HepG2 (cell line): ENCODE results near the gene JUND. TPM values are rescaled to one million over a fixed set of nuclear protein-coding genes. Genes with fewer than 3 reads are reported as not detected.

ENCODE experiments used
- ATF7 ChIP-seq, 2 experiments: fragments of 450-650 bp in 1 of 2; sonication (generic) in 1 of 2; formaldehyde crosslinking in 1 of 2; IDR thresholded peaks; 2 replicates each; pipeline versions ENCODE4 v1.4.0 to v1.6.1; 2016 to 2020; ENCODE audit warnings: antibody characterized with exemption in 1 of 2, mild to moderate bottlenecking in 1 of 2, missing genetic modification reagents in 1 of 2
- CENPX ChIP-seq: sonication (generic); formaldehyde crosslinking; IDR thresholded peaks from 2 replicates; pipeline ENCODE4 v1.9.0; 2021; ENCODE audit warnings: mild to moderate bottlenecking, missing genetic modification reagents, moderate library complexity
- ELF3 ChIP-seq: IDR thresholded peaks from 2 replicates; pipeline ENCODE4 v1.6.1; 2016; ENCODE audit warnings: missing genetic modification reagents, missing compliant biosample characterization
- NR1H2 ChIP-seq: sonication (generic); formaldehyde crosslinking; IDR thresholded peaks from 2 replicates; pipeline ENCODE4 v1.8.1; 2022; ENCODE audit warnings: low read depth, missing genetic modification reagents, borderline replicate concordance
- SALL2 ChIP-seq: sonication (generic); formaldehyde crosslinking; IDR thresholded peaks from 2 replicates; pipeline ENCODE4 v1.8.1; 2023; ENCODE audit warnings: mild to moderate bottlenecking, missing genetic modification reagents, inconsistent platforms
- SMAD1 ChIP-seq: sonication (generic); formaldehyde crosslinking; IDR thresholded peaks from 2 replicates; pipeline ENCODE4 v1.4.0; 2020; ENCODE audit warnings: missing genetic modification reagents, low read depth, mild to moderate bottlenecking, borderline replicate concordance
- ZNF253 ChIP-seq: sonication (generic); formaldehyde crosslinking; IDR thresholded peaks from 2 replicates; pipeline ENCODE4 v1.8.0; 2022; ENCODE audit warnings: mild to moderate bottlenecking, missing genetic modification reagents, borderline replicate concordance
- ZNF329 ChIP-seq: sonication (generic); formaldehyde crosslinking; IDR thresholded peaks from 2 replicates; pipeline ENCODE4 v1.9.0; 2021; ENCODE audit warnings: low read depth, mild to moderate bottlenecking, missing genetic modification reagents
- ZNF788 ChIP-seq: sonication (generic); formaldehyde crosslinking; IDR thresholded peaks from 2 replicates; pipeline ENCODE4 v1.5.0; 2020; ENCODE audit warnings: mild to moderate bottlenecking, missing genetic modification reagents, borderline replicate concordance
- polyA plus RNA-seq, 8 experiments: library from polyadenylated mRNA; depleted of rRNA in 3 of 8; stranded (reverse) in 7 of 8; unstranded in 1 of 8; fragments of >200 nt; fragmentation: Illumina TruSeq in 4 of 8; extraction: Trizol in 4 of 8; gene quantifications; 2 replicates each; pipeline versions ENCODE4 v1.2.1 to v1.2.3, GENCODE V29; 2011 to 2016; ENCODE audit warnings: low read depth in 4 of 8, missing spikeins in 1 of 8, mixed read lengths in 1 of 8; ENCODE audit not compliant: insufficient read depth in 1 of 8
- total RNA-seq, 5 experiments: library from RNA; depleted of rRNA; stranded (reverse); fragments of >200 nt; fragmentation: Illumina TruSeq; extraction: Trizol; gene quantifications; 2 replicates each; pipeline ENCODE4 v1.2.3, GENCODE V29; 2016; ENCODE audit warnings: low read depth in 1 of 5
- TF ChIP-seq, protein P1 (sequence below): sonication (generic); formaldehyde crosslinking; IDR thresholded peaks from 2 replicates; pipeline ENCODE4 v1.4.0; 2020; ENCODE audit warnings: missing genetic modification reagents, borderline replicate concordance
- TF ChIP-seq, protein P2 (sequence below): sonication (generic); formaldehyde crosslinking; IDR thresholded peaks from 2 replicates; pipeline ENCODE4 v1.4.0; 2020; ENCODE audit warnings: missing genetic modification reagents
- TF ChIP-seq, protein P3 (sequence below): sonication (generic); formaldehyde crosslinking; IDR thresholded peaks from 2 replicates; pipeline ENCODE4 v1.8.1; 2023; ENCODE audit warnings: mild to moderate bottlenecking, inconsistent platforms, moderate library complexity, missing genetic modification reagents, borderline replicate concordance
- TF ChIP-seq, protein P4 (sequence below): sonication (generic); formaldehyde crosslinking; IDR thresholded peaks from 2 replicates; pipeline ENCODE4 v1.9.0; 2021; ENCODE audit warnings: mild to moderate bottlenecking, missing genetic modification reagents
- TF ChIP-seq, protein P5 (sequence below): sonication (generic); formaldehyde crosslinking; IDR thresholded peaks from 2 replicates; pipeline ENCODE4 v1.5.0; 2020; ENCODE audit warnings: missing genetic modification reagents

JUND gene
- total and polyA plus RNA-seq, 2 of the 13 experiments (the other 11 are each of a cell fraction or from before 2014, with no cell fraction given), result 41.2 to 59.8 TPM

DNA sequence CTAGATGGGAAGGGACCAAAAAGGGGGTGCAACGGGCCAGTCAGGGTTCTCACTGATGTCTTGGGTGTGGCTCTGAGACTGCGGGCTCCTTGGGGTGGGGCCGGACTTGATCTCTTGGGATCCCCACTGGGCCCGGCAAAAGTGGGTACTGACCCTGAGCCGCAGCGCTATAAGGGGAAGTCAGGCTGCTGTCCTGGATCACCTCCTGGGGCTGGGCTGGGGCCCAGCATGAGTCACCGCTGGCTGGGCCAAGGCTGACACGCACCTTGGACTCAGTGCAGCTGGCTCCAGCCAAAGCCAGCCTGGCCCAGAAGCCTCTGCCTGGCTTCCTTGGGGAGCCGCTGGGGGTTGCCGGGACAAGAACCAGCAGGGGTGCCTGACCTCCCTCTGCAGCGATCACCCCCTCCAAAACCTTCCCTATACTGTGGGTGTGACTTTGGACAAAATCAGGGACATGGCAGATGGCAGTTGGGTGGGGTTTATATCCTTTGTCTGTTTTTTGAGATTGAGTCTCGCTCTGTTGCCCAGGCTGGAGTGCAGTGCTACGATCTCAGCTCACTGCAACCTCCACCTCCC is 6.6 kb downstream of the JUND start (continued):
- TF ChIP-seq, protein P1, sequence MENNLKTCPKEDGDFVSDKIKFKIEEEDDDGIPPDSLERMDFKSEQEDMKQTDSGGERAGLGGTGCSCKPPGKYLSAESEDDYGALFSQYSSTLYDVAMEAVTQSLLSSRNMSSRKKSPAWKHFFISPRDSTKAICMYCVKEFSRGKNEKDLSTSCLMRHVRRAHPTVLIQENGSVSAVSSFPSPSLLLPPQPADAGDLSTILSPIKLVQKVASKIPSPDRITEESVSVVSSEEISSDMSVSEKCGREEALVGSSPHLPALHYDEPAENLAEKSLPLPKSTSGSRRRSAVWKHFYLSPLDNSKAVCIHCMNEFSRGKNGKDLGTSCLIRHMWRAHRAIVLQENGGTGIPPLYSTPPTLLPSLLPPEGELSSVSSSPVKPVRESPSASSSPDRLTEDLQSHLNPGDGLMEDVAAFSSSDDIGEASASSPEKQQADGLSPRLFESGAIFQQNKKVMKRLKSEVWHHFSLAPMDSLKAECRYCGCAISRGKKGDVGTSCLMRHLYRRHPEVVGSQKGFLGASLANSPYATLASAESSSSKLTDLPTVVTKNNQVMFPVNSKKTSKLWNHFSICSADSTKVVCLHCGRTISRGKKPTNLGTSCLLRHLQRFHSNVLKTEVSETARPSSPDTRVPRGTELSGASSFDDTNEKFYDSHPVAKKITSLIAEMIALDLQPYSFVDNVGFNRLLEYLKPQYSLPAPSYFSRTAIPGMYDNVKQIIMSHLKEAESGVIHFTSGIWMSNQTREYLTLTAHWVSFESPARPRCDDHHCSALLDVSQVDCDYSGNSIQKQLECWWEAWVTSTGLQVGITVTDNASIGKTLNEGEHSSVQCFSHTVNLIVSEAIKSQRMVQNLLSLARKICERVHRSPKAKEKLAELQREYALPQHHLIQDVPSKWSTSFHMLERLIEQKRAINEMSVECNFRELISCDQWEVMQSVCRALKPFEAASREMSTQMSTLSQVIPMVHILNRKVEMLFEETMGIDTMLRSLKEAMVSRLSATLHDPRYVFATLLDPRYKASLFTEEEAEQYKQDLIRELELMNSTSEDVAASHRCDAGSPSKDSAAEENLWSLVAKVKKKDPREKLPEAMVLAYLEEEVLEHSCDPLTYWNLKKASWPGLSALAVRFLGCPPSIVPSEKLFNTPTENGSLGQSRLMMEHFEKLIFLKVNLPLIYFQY (CRISPR knock-in tag), result peak; percentile 98
- TF ChIP-seq ELF3 (CRISPR knock-in tag) (peak; percentile 69; the same call in 1 of the 2 replicates), SMAD1 (no peak), ZNF329 (CRISPR knock-in tag) (0 out of 2 replicates have a peak, but pooled peaks have one; percentile 50), ATF7 (IDR thresholded peaks at IDR 0.05) (no peak), ATF7 (CRISPR knock-in tag; IDR thresholded peaks at IDR 0.05) (peak; percentile 32; the same call in 1 of the 2 replicates), CENPX (CRISPR knock-in tag) (no peak), ZNF788 (CRISPR knock-in tag) (0 out of 2 replicates have a peak, but pooled peaks have one; percentile 55), NR1H2 (no peak), SALL2 (CRISPR knock-in tag) (peak; percentile 14; the same call in 1 of the 2 replicates), ZNF253 (CRISPR knock-in tag) (no peak)
- TF ChIP-seq, protein P2, sequence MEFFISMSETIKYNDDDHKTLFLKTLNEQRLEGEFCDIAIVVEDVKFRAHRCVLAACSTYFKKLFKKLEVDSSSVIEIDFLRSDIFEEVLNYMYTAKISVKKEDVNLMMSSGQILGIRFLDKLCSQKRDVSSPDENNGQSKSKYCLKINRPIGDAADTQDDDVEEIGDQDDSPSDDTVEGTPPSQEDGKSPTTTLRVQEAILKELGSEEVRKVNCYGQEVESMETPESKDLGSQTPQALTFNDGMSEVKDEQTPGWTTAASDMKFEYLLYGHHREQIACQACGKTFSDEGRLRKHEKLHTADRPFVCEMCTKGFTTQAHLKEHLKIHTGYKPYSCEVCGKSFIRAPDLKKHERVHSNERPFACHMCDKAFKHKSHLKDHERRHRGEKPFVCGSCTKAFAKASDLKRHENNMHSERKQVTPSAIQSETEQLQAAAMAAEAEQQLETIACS (CRISPR knock-in tag), result no peak
- TF ChIP-seq, protein P3, sequence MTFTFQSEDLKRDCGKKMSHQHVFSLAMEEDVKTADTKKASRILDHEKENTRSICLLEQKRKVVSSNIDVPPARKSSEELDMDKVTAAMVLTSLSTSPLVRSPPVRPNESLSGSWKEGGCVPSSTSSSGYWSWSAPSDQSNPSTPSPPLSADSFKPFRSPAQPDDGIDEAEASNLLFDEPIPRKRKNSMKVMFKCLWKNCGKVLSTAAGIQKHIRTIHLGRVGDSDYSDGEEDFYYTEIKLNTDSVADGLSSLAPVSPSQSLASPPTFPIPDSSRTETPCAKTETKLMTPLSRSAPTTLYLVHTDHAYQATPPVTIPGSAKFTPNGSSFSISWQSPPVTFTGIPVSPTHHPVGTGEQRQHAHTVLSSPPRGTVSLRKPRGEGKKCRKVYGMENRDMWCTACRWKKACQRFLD (CRISPR knock-in tag), result no peak
- TF ChIP-seq, protein P4, sequence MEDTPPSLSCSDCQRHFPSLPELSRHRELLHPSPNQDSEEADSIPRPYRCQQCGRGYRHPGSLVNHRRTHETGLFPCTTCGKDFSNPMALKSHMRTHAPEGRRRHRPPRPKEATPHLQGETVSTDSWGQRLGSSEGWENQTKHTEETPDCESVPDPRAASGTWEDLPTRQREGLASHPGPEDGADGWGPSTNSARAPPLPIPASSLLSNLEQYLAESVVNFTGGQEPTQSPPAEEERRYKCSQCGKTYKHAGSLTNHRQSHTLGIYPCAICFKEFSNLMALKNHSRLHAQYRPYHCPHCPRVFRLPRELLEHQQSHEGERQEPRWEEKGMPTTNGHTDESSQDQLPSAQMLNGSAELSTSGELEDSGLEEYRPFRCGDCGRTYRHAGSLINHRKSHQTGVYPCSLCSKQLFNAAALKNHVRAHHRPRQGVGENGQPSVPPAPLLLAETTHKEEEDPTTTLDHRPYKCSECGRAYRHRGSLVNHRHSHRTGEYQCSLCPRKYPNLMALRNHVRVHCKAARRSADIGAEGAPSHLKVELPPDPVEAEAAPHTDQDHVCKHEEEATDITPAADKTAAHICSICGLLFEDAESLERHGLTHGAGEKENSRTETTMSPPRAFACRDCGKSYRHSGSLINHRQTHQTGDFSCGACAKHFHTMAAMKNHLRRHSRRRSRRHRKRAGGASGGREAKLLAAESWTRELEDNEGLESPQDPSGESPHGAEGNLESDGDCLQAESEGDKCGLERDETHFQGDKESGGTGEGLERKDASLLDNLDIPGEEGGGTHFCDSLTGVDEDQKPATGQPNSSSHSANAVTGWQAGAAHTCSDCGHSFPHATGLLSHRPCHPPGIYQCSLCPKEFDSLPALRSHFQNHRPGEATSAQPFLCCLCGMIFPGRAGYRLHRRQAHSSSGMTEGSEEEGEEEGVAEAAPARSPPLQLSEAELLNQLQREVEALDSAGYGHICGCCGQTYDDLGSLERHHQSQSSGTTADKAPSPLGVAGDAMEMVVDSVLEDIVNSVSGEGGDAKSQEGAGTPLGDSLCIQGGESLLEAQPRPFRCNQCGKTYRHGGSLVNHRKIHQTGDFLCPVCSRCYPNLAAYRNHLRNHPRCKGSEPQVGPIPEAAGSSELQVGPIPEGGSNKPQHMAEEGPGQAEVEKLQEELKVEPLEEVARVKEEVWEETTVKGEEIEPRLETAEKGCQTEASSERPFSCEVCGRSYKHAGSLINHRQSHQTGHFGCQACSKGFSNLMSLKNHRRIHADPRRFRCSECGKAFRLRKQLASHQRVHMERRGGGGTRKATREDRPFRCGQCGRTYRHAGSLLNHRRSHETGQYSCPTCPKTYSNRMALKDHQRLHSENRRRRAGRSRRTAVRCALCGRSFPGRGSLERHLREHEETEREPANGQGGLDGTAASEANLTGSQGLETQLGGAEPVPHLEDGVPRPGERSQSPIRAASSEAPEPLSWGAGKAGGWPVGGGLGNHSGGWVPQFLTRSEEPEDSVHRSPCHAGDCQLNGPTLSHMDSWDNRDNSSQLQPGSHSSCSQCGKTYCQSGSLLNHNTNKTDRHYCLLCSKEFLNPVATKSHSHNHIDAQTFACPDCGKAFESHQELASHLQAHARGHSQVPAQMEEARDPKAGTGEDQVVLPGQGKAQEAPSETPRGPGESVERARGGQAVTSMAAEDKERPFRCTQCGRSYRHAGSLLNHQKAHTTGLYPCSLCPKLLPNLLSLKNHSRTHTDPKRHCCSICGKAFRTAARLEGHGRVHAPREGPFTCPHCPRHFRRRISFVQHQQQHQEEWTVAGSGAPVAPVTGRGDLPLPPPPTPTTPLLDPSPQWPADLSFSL (CRISPR knock-in tag), result no peak
- TF ChIP-seq, protein P5, sequence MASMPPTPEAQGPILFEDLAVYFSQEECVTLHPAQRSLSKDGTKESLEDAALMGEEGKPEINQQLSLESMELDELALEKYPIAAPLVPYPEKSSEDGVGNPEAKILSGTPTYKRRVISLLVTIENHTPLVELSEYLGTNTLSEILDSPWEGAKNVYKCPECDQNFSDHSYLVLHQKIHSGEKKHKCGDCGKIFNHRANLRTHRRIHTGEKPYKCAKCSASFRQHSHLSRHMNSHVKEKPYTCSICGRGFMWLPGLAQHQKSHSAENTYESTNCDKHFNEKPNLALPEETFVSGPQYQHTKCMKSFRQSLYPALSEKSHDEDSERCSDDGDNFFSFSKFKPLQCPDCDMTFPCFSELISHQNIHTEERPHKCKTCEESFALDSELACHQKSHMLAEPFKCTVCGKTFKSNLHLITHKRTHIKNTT (CRISPR knock-in tag), result no peak
